HG03565 (cell line): ENCODE results near the gene DNAH2.
"Not testable (repeated sequence)": the region's sequence is repeated elsewhere in the genome, so short reads cannot be mapped to it uniquely, and the experiment has no call there.

ENCODE experiments used
- ATAC-seq: cut with Tn5 transposase; IDR thresholded peaks from one replicate; pipeline ENCODE4 v1.9.1; 2021; ENCODE audit warnings: mild to moderate bottlenecking, moderate library complexity; ENCODE audit not compliant: unreplicated experiment

The DNAH2 gene

GRCh38 chr17:7859028-7859427, 141.5 kb downstream of the DNAH2 start:
- no peak for ATAC-seq

- no peak for ATAC-seq
Observed at GRCh38 chr17:7862692-7863437, 145.3 kb downstream of the DNAH2 start.

GRCh38 chr17:7864384-7864783, 146.8 kb downstream of the DNAH2 start:
- ATAC-seq, result not testable (repeated sequence)

- no peak for ATAC-seq
Observed at GRCh38 chr17:7864995-7865650, 147.6 kb downstream of the DNAH2 start.

- no peak for ATAC-seq
Observed at GRCh38 chr17:7867881-7868329, 150.4 kb downstream of the DNAH2 start.

GRCh38 chr17:7873051-7873450, 155.5 kb downstream of the DNAH2 start:
- no peak for ATAC-seq

- ATAC-seq, result no peak
Observed at GRCh38 chr17:7875804-7876370, 158.3 kb downstream of the DNAH2 start.

GRCh38 chr17:7878234-7878633, 160.7 kb downstream of the DNAH2 start:
- ATAC-seq, result no peak

- ATAC-seq, result no peak
Observed at GRCh38 chr17:7880076-7880868, 162.7 kb downstream of the DNAH2 start.

- ATAC-seq, result no peak
Observed at GRCh38 chr17:7881276-7882054, 163.9 kb downstream of the DNAH2 start.

- ATAC-seq, result no peak
Observed at GRCh38 chr17:7882068-7882467, 164.5 kb downstream of the DNAH2 start.

- ATAC-seq, result no peak
Observed at GRCh38 chr17:7882629-7883028, 165.1 kb downstream of the DNAH2 start.
